Measurements from ENCODE around the gene DDT.
A peak's percentile ranks its signal among the peaks of the same experiment; 100 is the strongest.
"Not testable (repeated sequence)": the region's sequence is repeated elsewhere in the genome, so short reads cannot be mapped to it uniquely, and the experiment has no call there.

DDT gene

DNA sequence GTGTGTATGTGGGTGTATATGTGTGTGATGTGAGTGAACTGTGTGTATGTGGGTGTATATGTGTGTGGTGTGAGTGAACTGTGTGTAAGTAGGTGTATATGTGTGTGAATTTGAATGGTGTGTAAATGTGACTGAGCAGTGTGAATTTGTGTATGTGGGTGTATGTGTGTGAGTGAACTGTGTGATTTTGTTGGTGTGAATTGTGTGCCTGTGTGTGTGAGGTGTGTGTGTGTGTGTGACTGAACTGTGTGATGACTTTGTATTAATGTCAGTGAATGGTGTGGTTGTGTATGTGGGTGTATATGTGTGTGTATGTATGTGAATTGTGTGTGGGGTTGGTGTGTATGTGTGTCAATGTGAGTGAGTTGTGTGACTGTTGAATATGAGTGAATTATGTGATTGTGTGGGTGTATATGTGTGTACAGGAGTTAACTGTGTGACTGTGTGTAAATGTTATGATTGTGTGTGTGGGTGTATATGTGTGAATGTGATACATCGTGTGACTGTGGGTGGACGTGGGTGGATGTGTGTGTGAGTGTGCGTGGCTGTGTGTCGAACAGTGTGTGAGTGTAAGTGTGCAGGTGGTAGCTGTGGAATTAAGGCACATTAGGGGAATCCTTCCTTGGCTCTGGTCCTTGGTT, 12.4 kb upstream of the DDT start:
- not testable (repeated sequence) for DNase-seq

DNA sequence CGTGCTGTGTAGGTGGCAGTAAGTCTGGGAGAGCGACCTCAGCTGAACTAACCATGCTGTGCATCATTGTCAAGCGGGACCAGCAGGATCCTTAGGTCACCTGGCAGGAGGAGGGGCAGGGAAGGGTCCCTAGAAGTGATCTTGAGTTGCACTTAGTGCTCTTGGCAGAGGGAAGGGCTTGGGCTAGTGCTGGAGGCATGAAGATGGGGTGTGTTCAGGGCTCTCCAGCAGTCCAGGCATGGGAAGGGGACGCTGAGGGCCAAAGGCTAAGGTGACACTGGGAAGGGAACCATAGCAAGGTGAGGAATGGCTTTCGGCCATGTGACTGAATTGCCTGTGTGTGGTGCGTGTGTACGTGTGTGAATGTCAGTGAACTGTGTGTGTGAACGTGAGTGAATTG, 11.8 kb upstream of the DDT start:
- DNase-seq: not testable (repeated sequence)

DNA sequence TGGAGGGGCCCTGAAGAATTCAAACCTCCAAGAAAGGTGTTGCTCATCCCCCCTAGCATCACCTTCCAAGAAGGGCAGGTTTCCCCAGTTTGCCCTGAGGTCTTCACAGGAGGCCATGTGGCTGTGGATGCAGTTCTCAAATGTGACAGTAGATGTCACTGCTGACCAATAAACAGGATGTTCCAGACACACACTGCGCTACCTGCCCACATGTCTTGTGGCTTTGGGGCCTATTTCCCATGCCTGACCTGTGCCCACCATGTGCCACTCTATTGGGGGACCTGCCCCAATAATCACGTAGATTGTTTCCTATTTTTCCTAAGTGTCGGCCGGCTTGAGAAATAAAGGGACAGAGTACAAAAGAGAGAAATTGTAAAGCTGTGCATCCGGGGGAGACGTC, 10.2 kb upstream of the DDT start:
- peak; percentile 68 for DNase-seq

DNA sequence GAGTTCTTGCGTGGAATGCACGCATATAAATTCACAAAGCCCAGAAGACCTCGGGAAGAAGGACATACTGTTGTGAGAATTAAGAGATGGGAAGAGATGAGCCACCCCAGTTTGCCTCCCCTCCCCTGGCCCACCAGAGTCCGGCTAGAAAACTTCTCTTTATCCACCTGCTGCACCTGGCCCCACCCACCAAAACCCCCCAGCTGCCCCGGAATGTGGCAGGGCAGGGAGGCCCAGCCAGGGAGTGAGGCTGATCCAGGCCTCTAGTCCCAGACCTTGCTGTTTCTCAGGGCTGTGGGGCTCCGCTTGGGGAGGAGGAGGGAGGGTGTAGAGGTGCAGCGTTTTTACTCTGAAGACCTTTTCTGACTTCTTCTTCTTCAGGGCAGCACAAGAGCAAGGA, 6.3 kb upstream of the DDT start:
- not testable (repeated sequence) for DNase-seq

DNA sequence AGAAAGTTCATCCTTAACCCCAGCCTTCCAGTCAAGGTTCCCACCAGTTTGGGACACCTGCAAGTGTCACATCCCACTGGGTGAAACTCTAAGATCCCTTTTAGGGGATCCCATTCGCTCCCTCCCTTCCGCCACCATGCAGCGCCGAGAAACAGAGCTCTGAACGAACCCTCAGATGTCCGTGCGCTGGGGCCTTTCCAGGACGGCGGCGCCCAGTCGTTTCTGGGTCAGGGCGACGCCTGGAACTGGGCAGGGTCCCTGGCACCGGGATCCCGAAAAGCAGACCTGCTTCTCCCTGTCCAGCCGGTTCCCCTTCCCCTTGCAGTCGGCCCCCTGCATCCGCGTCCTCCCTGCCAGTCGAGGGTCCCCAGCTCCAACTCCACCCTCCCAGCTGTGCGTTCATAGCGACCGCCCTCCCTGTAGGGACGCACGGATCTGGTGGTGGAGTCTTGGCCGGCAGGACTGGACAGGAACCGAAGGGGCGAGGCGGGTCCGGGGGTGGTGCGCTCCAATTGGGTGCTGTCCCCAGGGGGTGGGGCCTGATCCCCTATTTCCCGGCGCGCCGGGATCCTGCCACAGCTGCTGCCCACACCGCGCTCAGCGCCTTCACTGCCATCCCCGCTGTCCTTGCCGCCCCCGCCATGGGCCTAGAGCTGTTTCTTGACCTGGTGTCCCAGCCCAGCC, 5.5 kb upstream of the DDT start, which contains the start of gene GSTT2:
TSS of gene GSTT2 (plus strand) at position 578 of the 684 bp plus-strand sequence.
- DNase-seq: not testable (repeated sequence)

DNA sequence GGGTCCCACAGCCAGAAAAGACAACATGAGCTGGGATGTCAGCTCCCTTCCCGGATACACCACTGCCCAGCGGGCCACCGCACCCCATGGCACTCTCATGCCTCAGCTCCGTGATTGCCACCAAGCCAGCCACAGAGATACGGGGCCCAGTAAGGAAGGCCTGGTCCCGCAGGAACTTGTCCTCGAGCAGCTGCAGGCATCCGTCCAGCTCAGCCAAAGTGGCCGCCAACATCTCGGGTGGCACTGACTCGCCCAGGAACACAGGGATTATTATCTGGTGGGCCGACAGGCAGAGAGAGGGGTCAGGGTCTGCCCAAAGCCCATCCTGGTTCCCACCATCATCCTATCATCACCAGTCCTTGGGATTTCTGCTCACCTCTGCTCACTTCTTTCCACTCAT, 3.1 kb upstream of the DDT start:
- DNase-seq: not testable (repeated sequence)

DNA sequence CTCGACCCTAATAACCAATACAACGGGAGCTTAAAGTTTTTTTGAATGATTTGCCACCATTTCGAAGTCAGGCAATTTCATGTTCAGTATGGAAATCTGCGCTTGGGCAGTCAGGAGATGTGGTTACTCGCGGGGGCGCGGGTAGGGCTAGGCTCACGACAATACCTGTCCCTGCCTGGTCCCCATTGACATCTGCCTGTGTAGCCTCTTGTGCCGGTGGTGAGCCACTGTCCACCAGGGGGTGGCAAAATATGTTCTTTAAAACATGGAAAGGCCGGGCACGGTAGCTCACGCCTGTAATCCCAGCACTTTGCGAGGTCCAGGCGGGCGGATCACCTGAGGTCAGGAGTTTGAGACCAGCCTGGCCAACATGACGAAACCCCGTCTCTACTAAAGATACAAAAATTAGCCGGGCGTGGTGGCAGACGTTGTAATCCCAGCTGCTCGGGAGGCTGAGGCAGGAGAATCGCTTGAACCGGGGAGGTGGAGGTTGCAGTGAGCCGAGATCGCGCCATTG, 653 bp upstream of the DDT start:
- not testable (repeated sequence) for DNase-seq

DNA sequence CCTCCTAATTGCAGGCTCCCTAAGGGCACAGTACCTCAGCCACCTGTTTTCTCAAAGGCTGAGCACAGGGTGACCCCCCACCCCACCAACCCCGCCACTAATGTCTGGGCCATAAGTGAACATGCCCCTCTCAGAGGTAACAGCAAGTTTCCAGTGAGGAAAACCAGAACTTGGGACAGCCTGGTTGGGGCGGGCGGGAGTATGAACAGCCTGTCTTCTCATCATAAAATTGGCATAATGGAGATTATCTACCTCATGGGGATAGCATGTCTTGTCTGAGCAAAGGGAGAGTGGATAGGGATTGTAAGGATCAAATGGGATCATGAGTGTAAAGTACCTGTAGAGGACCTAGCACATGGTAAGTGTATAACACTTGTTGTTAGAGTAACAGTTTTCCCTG, 2.3 kb downstream of the DDT start:
- DNase-seq: not testable (repeated sequence)

DNA sequence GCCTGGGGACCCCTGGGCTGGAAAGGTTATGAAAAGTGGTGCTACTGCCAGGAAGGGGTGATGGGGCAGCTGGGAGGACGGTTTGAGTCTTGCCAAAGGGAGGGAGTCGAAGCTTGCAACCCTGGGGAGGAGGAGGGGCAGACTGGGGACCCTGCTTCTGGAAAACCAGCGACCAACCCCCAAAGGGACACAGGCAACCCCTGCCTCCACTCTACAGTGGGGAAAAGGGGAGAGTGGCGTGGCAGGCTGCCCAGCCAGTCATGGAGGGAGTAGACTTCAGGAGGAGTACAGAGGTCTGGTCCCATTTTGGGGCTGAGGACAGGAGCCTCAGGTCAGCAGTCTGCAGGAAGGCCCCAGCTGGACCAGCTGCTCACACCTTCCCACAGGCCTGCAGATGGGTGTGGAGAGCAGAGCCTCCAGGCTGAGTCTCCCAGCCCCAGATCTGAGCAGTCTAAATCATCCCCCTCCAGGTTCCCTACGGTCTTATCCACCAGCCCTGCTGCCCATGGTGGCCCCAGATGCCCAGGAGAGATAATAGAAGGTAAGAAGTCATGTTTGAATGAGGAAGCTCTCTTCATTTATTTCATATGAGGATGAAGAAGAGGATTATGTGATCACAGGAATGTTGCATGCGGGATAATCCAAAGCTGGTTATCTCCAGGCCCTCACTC, 3.3 kb downstream of the DDT start:
- DNase-seq: no peak

DNA sequence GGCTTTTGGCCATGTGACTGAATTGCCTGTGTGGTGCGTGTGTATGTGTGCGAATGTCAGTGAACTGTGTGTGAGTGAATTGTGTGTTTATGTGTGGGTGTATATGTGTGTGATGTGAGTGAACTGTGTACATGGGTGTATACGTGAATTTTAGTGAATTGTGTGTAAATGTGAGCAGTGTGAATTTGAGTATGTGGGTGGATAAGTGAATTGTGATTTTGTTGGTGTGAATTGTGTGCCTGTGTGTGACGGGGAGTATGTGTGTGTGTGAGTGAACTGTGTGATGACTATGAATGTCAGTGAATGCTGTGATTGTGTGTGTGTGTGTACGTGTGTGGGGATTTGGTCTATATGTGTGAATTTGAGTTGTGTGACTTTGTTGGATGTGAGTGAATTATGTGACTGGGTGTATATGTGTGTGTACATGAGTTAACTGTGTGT, 4.0 kb downstream of the DDT start:
- DNase-seq: no peak

DNA sequence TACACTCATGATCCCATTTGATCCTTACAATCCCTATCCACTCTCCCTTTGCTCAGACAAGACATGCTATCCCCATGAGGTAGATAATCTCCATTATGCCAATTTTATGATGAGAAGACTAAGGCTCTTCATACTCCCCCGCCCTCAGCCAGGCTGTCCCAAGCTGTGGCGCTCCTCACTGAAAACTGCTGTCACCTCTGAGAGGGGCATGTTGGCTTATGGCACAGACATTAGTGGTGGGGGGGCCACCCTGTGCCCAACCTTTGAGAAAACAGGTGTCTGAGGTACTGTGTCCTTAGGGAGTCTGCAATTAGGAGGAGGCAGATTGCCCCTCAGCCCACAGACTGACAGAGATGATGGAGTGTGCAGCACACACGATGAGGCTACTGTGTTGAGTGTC, 5.2 kb downstream of the DDT start:
- DNase-seq: no peak

DNA sequence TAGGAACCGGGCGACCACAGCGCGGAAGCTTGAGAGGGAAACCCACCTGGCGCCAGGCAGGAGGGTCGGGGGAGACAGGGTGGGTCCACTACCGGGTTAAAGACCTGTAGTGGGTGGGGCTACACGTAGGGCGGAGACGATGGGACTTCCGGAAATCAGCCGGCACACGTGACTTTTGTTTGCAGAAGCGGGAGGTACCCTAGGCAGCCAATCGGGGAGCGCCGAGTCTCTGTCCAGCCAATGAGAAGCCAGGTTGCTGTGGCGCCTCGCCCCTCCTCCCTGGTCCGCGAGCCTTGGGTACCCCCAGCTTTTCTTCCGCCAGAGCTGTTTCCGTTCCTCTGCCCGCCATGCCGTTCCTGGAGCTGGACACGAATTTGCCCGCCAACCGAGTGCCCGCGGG, 7.7 kb downstream of the DDT start, which contains the start of gene DDTL:
TSS of gene DDTL (plus strand) at position 321 of the 400 bp plus-strand sequence. CDS start at position 348, 27 bp downstream.
- not testable (repeated sequence) for DNase-seq

DNA sequence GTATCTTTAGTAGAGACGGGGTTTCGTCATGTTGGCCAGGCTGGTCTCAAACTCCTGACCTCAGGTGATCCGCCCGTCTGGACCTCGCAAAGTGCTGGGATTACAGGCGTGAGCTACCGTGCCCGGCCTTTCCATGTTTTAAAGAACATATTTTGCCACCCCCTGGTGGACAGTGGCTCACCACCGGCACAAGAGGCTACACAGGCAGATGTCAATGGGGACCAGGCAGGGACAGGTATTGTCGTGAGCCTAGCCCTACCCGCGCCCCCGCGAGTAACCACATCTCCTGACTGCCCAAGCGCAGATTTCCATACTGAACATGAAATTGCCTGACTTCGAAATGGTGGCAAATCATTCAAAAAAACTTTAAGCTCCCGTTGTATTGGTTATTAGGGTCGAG, 8.1 kb downstream of the DDT start:
- DNase-seq: not testable (repeated sequence)

DNA sequence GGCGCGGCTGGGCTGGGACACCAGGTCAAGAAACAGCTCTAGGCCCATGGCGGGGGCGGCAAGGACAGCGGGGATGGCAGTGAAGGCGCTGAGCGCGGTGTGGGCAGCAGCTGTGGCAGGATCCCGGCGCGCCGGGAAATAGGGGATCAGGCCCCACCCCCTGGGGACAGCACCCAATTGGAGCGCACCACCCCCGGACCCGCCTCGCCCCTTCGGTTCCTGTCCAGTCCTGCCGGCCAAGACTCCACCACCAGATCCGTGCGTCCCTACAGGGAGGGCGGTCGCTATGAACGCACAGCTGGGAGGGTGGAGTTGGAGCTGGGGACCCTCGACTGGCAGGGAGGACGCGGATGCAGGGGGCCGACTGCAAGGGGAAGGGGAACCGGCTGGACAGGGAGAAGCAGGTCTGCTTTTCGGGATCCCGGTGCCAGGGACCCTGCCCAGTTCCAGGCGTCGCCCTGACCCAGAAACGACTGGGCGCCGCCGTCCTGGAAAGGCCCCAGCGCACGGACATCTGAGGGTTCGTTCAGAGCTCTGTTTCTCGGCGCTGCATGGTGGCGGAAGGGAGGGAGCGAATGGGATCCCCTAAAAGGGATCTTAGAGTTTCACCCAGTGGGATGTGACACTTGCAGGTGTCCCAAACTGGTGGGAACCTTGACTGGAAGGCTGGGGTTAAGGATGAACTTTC, 13.0 kb downstream of the DDT start, which contains the start of gene GSTT2B:
TSS of gene GSTT2B (minus strand) at position 112 of the 688 bp plus-strand sequence. CDS start at position 48, 64 bp downstream.
- DNase-seq: not testable (repeated sequence)

DNA sequence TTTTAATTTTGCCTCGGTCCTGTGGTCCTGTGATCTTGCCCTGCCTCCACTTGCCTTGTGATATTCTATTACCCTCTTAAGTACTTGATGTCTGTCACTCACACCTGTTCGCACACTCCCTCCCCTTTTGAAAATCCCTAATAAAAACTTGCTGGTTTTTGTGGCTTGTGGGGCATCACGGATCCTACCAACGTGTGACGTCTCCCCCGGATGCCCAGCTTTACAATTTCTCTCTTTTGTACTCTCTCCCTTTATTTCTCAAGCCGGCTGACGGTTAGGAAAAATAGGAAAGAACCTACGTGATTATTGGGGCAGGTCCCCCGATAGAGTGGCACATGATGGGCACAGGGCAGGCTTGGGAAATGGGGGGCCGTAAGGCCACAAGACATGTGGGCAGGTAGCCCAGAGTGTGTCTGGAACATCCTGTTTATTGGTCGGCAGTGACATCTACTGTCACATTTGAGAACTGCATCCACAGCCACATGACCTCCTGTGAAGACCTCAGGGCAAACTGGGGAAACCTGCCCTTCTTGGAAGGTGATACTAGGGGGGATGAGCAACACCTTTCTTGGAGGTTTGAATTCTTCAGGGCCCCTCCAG, 17.8 kb downstream of the DDT start:
- peak; percentile 74 for DNase-seq

DNA sequence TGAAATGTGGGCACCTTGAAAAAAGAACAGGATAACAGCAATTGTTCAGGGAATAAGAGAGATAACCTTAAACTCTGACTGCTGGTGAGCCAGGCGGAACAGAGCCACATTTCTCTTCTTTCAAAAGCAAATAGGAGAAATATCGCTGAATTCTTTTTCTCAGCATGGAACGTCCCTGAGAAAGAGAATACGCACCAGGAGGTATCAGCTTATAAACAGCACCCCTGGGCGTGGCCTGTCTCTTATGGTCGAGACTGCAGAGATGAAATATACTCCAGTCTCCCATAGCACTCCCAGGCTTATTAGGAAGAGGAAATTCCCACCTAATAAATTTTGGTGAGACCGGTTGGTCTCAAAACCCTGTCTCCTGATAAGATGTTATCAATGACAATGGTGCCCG, 18.4 kb downstream of the DDT start:
- DNase-seq: not testable (repeated sequence)

DNA sequence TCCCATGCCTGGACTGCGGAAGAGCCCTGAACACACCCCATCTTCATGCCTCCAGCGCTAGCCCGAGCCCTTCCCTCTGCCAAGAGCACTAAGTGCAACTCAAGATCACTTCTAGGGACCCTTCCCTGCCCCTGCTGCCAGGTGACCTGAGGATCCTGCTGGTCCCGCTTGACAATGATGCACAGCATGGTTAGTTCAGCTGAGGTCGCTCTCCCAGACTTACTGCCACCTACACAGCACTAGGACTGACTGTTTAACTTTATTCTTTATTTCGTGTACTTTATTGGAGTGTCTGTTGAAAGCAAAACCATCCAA, 19.3 kb downstream of the DDT start:
- DNase-seq: not testable (repeated sequence)

DNA sequence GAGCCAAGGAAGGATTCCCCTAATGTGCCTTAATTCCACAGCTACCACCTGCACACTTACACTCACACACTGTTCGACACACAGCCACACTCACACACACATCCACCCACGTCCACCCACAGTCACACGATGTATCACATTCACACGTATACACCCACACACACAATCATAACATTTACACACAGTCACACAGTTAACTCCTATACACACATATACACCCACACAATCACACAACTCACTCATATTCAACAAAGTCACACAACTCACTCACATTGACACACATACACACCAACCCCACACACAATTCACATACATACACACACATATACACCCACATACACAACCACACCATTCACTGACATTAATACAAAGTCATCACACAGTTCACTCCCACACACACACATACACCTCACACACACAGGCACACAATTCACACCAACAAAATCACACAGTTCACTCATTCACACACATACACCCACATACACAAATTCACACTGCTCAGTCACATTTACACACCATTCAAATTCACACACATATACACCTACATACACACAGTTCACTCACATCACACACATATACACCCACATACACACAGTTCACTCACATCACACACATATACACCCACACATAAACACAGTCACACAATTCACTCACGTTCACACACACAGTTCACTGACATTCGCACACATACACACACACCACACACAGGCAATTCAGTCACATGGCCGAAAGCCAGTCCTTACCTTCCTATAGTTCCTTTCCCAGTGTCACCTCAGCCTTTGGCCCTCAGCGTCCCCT, 19.8 kb downstream of the DDT start:
- not testable (repeated sequence) for DNase-seq

DNA sequence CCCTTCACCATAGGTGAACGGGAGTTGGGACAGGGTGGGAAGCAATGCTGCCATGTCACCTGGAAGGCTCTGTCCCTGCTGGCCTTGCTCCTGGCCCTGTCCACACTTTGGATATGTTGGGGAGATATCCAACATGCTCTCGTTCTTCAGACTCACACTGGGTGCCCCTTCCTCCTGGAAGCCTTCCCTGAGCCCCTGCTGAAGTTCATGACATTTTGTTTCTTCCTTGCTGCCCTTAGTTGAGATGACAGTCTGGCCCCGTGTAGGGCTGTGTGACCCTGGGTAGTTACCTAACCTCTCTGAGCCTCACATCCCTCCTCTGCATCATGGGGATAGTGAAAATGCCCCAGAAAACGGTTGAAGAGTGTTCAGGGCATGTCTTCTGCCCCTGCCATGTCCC, 20.8 kb downstream of the DDT start:
- not testable (repeated sequence) for DNase-seq

DNA sequence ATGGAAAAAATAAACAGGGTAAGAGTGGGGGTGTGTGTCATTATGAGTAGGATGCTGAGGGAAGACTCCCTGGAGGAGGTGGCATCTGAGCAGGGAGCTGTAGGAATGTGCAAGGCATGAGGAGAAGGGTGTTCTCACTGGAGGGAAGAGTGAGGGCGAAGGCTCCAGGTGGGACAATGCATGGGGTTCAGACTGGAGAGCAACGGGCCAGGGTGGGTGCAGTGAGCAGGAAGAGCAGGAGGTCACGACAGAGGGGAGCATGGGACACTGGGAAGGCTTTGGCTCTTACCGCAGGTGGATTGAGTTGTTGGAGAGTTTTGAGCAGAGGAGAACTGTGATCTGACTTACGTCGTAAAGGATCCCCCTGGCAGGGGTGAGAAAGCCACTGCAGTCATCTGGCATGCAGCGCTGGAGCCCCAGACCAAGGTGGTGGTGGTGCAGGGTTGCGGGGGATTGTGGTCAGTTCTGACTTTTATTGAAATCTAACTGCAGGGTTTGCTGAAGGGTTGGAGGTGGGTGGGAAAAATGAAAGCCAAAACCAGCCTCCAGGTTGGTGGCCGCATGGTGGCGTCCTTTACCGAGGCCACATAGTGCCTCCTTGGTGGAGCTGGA, 21.3 kb downstream of the DDT start:
- not testable (repeated sequence) for DNase-seq

DNA sequence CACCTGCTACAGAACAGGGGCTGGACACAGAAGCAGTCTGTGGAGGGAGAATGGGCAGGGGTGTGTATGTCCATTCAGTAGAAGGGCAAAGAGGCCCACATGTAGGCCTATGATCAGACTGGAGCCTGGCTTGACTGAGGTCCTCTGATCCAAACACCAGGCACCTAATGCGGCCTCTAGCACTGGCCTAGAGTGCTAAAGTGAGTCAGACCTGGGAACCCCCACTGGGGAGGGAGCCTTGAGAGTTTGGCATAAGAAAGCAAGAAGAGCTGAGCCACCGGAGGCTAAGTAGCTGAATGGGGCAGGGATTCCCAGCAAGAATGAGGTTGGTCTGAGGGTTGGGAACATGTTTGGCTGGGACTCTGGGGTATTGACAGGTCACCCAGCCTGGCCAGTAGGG, 22.9 kb downstream of the DDT start:
- not testable (repeated sequence) for DNase-seq

Measured in activated naive CD4-positive, alpha-beta T cell treated with anti-CD3 and anti-CD28 coated beads, Interleukin-2, amount 50 U/mL, for 16 hours (primary cell).